ENCODE results near the gene TENM3. TPM values are rescaled to one million over a fixed set of nuclear protein-coding genes. Genes with fewer than 3 reads are reported as not detected.

Gene TENM3
- total and polyA plus RNA-seq, 2 of the 8 experiments (the other 6 are each of a cell fraction or from before 2014, with no cell fraction given) = 36.9 to 69.3 TPM

GRCh38 chr4:182533964-182534363 lies 290.8 kb downstream of the TENM3 start:
- CTCF ChIA-PET (ENCODE audit: partially characterized antibody) = interaction anchor here (0.8 kb wide), 1 partner anchor 13 kb away, joined by 3 read pairs; no protein-coding TSS in a partner anchor
- H2BK15ac ChIP-seq (ENCODE audit: low read length) = no peak overlapping the region
- no peak overlapping the region for H4K5ac ChIP-seq (ENCODE audit: insufficient read length, low read depth, low read length)
- WGBS, 2 experiments (ENCODE audit: extremely low coverage in 1 of 2, insufficient coverage in 1 of 2, insufficient read length in 1 of 2, insufficient replicate concordance in 2 of 2, low coverage in 1 of 2, low lambda C conversion rate in 2 of 2, missing lambda C conversion rate in 1 of 2) = 77% methylated on average over 1 of the region's 1 CpG; no CpG with 5 or more reads in 1 of the 2 experiments
- no peak overlapping the region for H4K91ac ChIP-seq (replicated peaks; ENCODE audit: insufficient read length, low read length)
- H3K36me3 ChIP-seq (ENCODE audit: control insufficient read depth in 2 of 4, insufficient read depth in 4 of 4, low read length in 3 of 4) = no peaks in the 10 kb centered on the region
- peaks cover 10% of the 10 kb centered on the region for H3K79me1 ChIP-seq (ENCODE audit: low read depth, low read length)
- H3K18ac ChIP-seq (ENCODE audit: extremely low read depth, low read length) = no peak overlapping the region
- no peak overlapping the region for H3K23ac ChIP-seq (ENCODE audit: insufficient read length)
- H3K9me3 ChIP-seq (ENCODE audit: insufficient read depth in 2 of 2, low read depth in 1 of 2, low read length in 1 of 2) = no peaks in the 10 kb centered on the region
- no peaks in the 10 kb centered on the region for H3K23me2 ChIP-seq (ENCODE audit: low read depth, low read length)
- POLR2A ChIA-PET (ENCODE audit: partially characterized antibody) = interaction anchor here (0.8 kb wide), 1 partner anchor 19 kb away, joined by 3 read pairs; no protein-coding TSS in a partner anchor
- no peaks in the 10 kb centered on the region for H3K27me3 ChIP-seq (replicated peaks in 1 of 4; ENCODE audit: control insufficient read depth in 3 of 4, extremely low read depth in 1 of 4, insufficient read depth in 3 of 4, low read length in 3 of 4)
- no peak overlapping the region for H2BK20ac ChIP-seq (ENCODE audit: low read length)
- H3K4me2 ChIP-seq (ENCODE audit: insufficient read depth in 1 of 2, low read depth in 2 of 2, low read length in 2 of 2) = no peak overlapping the region
- no peak overlapping the region for H3K4me3 ChIP-seq (ENCODE audit: extremely low read depth in 1 of 4, insufficient read depth in 2 of 4, low read depth in 3 of 4, low read length in 4 of 4)
- H4K20me1 ChIP-seq (replicated peaks in 1 of 2; ENCODE audit: control insufficient read depth in 1 of 2, insufficient read depth in 2 of 2, low read length in 2 of 2) = no peaks in the 10 kb centered on the region
- peaks cover 0 to 64% of the 10 kb centered on the region in 2 experiments; a peak in 3 of 4 replicates for H3K79me2 ChIP-seq (ENCODE audit: control insufficient read depth in 1 of 2, insufficient read depth in 2 of 2, low read length in 2 of 2)
- FAIRE-seq (no peak), DNase-seq (ENCODE audit: low read depth in 1 of 2, low spot score in 2 of 2) (no peak)
- no peak for TF ChIP-seq TCF12 (IDR thresholded peaks at IDR 0.05; ENCODE audit: low read depth, low read length)
- no peak for TF ChIP-seq ATF2 (IDR thresholded peaks at IDR 0.05; ENCODE audit: low read length)
- no peak for TF ChIP-seq CHD1 (IDR thresholded peaks at IDR 0.05; ENCODE audit: low read depth, low read length)
- no peak for TF ChIP-seq HDAC6 (IDR thresholded peaks at IDR 0.05; ENCODE audit: low read depth, low read length)
- no peak for TF ChIP-seq BCL11A (IDR thresholded peaks at IDR 0.05; ENCODE audit: low read depth in 2 of 2, low read length in 2 of 2)
- H3K14ac ChIP-seq (ENCODE audit: insufficient read length) = no peak overlapping the region
- no peak overlapping the region for H2AK5ac ChIP-seq (ENCODE audit: low read depth, low read length)
- no peak overlapping the region for H2BK120ac ChIP-seq (replicated peaks; ENCODE audit: low read depth, low read length)
- no peak overlapping the region for H2AFZ ChIP-seq (ENCODE audit: low read length)
- no peak overlapping the region for H4K8ac ChIP-seq (ENCODE audit: extremely low read depth, insufficient read depth, low read length)
- H2BK12ac ChIP-seq (ENCODE audit: low read depth, low read length) = no peak overlapping the region
- peaks cover 6 to 17% (median 14%) of the 10 kb centered on the region in 4 experiments; a peak in 6 of 7 replicates for H3K4me1 ChIP-seq (replicated peaks in 1 of 4; ENCODE audit: control insufficient read depth in 3 of 4, insufficient read depth in 4 of 4, low read length in 3 of 4)
- H3K56ac ChIP-seq (replicated peaks; ENCODE audit: insufficient read length, low read depth, low read length) = no peak overlapping the region
- H3K4ac ChIP-seq (replicated peaks; ENCODE audit: insufficient read length, low read depth, low read length) = no peak overlapping the region
- no peak overlapping the region for H2BK5ac ChIP-seq (ENCODE audit: low read depth, low read length)
- no peak overlapping the region for H3K9ac ChIP-seq (replicated peaks in 1 of 4; ENCODE audit: extremely low read depth in 1 of 4, low read depth in 3 of 4, low read length in 3 of 4)
- no peak overlapping the region for H3K27ac ChIP-seq (ENCODE audit: low read depth, low read length)
